ENCODE data around the gene SH3D19.

SH3D19 gene

GRCh38 chr4:151228189-151229119 lies 97.0 kb downstream of the SH3D19 start:
- DNase-seq (ENCODE audit: low spot score) = no peak

GRCh38 chr4:151227731-151228130 lies 97.7 kb downstream of the SH3D19 start:
- no peak for DNase-seq (ENCODE audit: low spot score)

GRCh38 chr4:151227172-151227571 lies 98.2 kb downstream of the SH3D19 start:
- DNase-seq (ENCODE audit: low spot score) = no peak

- DNase-seq (ENCODE audit: low spot score) = no peak
Observed at GRCh38 chr4:151226004-151226932, 99.1 kb downstream of the SH3D19 start.

- DNase-seq (ENCODE audit: low spot score) = no peak
Observed at GRCh38 chr4:151223465-151223864, 101.9 kb downstream of the SH3D19 start.

GRCh38 chr4:151219948-151220347 lies 105.5 kb downstream of the SH3D19 start:
- DNase-seq (ENCODE audit: low spot score) = no peak

GRCh38 chr4:151219091-151219490 lies 106.3 kb downstream of the SH3D19 start:
- no peak for DNase-seq (ENCODE audit: low spot score)

GRCh38 chr4:151218343-151218742 lies 107.1 kb downstream of the SH3D19 start:
- DNase-seq (ENCODE audit: low spot score) = no peak

GRCh38 chr4:151217326-151217725 lies 108.1 kb downstream of the SH3D19 start:
- no peak for DNase-seq (ENCODE audit: low spot score)

GRCh38 chr4:151215295-151215694 lies 110.1 kb downstream of the SH3D19 start:
- no peak for DNase-seq (ENCODE audit: low spot score)

GRCh38 chr4:151207868-151208267 lies 117.5 kb downstream of the SH3D19 start:
- DNase-seq (ENCODE audit: low spot score) = no peak

GRCh38 chr4:151207186-151207585 lies 118.2 kb downstream of the SH3D19 start:
- no peak for DNase-seq (ENCODE audit: low spot score)

GRCh38 chr4:151206241-151207005 lies 119.0 kb downstream of the SH3D19 start:
- DNase-seq (ENCODE audit: low spot score) = no peak

GRCh38 chr4:151205722-151206121 lies 119.7 kb downstream of the SH3D19 start:
- no peak for DNase-seq (ENCODE audit: low spot score)

GRCh38 chr4:151204925-151205524 lies 120.4 kb downstream of the SH3D19 start:
- DNase-seq (ENCODE audit: low spot score) = no peak

GRCh38 chr4:151202851-151203455 lies 122.5 kb downstream of the SH3D19 start:
- no peak for DNase-seq (ENCODE audit: low spot score)

GRCh38 chr4:151202381-151202780 lies 123.0 kb downstream of the SH3D19 start:
- no peak for DNase-seq (ENCODE audit: low spot score)

GRCh38 chr4:151199319-151200190 lies 125.8 kb downstream of the SH3D19 start:
- no peak for DNase-seq (ENCODE audit: low spot score)

- no peak for DNase-seq (ENCODE audit: low spot score)
Observed at GRCh38 chr4:151198748-151199147, 126.7 kb downstream of the SH3D19 start.

- no peak for DNase-seq (ENCODE audit: low spot score)
Observed at GRCh38 chr4:151197247-151197646, 128.2 kb downstream of the SH3D19 start.

Measured in CD4-positive, alpha-beta T cell treated with Interleukin-6 at 100 ng/mL for 8 hours (primary cell).